NCI-H82 treated with DMSO at 0.1 percent for 48 hours (cell line): ENCODE measurements around the gene PARP8.

Experiments used
- DNase-seq: peaks from one replicate; lab custom pipeline; 2025; ENCODE audit not compliant: unreplicated experiment; lab: John Stamatoyannopoulos, UW

The PARP8 gene

DNA sequence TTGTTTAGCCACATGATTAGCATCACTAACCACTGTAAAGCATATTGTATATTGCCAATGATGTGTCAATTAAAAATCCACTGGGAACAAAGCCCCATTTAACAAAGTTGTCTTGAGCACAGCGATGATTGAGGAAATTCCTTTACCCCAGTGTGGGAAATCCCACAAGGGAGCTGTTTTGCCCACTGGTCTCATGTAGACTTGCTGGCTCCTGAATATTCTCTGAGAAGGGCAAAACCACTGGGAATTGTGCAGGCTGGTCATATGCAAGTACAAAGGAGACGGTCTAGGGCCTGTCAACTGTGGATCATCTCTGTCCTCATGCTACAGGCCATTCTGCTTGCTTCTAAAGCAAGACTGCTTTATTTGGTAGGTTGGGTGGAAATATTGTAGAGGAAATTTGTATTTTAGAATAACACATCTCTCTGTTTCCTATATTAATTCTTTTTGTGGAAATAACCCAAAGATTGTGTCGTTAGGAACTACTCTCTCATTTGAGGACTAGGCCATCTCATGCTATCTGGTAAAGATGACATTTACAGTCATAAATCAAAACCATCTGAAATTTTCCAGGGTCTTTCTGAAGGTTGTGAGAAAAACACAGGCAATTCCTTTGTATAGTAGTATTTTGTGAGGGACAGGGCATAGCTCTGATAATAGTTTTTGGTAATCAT, 60.2 kb downstream of the PARP8 start:
- DNase-seq = no peak

DNA sequence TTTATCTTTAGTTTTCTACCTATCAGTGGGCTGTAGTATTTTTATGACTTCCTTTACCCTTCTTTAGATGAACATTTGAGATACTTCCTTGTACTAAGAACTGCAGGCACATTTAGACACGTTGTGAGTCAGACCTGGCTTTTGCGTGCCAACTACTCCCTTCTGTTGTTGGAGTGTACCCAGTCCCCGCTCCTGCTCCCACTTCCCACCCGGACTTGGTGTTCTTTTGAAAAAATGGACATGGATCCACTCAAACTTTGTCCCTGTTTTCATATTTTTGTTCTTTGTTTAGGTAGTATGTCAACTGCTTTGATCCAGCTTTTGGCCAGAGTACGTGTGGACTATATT, 60.7 kb downstream of the PARP8 start:
- DNase-seq = no peak

DNA sequence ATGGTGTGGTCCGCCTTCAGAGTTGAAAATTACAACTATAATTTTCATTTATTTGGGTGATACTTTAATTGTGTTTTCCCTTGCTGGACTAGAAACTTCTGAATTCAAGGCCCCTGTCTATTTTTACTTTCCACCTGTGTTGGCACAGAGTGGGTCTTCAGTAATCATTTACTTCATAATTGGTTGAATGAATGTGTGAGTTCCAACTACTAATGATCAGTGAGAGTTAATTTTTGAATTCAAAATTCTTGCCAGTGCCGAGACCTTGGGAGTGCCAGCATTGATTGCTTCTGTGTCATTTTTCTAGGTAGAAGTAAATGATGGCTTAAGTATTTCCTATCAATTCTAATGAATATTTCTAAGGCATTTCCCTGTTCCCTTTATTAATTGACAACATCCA, 61.4 kb downstream of the PARP8 start:
- no peak for DNase-seq

DNA sequence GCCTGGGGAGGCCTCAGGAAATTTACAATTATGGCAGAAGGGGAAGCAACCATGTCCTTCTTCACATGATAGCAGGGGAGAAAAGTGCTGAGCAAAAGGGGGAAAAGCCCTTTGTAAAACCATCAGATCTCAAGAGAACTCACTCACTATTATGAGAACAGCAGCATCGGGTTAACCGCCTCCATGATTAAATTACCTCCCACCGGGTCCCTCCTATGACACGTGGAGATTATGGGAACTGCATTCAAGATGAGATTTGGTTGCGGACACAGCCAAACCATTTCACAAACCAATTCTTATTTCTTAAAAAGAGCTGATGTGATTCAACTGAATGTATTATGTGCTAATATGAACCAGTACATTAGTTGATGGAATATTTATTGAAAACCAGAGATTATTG, 63.9 kb downstream of the PARP8 start:
- DNase-seq = no peak

GRCh38 chr5:50730841-50731240, 64.4 kb downstream of the PARP8 start:
- no peak for DNase-seq

DNA sequence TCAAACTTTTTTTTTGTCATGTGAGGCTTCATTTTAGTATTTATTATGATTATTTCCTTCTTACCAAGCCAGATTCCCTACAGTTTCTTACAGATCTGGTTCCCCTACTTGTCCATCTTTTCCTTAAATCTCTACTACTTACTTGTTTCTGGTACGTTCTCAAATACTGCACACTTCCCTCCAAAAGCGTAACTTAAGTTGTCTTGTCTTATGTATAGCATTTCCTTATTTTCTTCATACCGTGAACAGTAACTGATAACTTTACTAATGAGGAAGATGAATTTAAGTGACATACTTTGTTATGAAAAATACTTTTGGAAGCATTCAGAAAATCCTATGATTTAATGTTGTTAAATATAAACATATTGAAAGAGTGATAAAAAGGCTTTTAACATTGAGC, 67.3 kb downstream of the PARP8 start:
- no peak for DNase-seq

- no peak for DNase-seq
Observed at GRCh38 chr5:50738864-50739263, 72.4 kb downstream of the PARP8 start.

DNA sequence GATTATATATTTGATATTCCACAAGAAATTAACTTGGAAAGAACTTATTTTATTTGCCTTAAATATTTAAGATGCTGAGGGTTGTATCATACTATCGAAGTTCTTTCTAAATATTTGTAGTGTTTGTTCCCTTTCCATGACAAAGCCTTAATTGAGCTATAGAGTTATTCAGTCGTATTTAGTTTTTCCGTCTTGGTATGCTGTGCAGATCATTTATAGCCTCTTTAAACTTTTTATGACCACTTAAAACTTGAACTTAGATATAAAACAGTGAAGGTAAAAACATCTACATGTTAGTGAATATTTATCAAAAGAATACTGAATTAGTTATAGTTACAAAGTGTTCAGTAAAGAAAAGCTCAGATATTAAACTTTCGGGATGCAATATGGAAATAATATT, 74.4 kb downstream of the PARP8 start:
- DNase-seq = no peak

DNA sequence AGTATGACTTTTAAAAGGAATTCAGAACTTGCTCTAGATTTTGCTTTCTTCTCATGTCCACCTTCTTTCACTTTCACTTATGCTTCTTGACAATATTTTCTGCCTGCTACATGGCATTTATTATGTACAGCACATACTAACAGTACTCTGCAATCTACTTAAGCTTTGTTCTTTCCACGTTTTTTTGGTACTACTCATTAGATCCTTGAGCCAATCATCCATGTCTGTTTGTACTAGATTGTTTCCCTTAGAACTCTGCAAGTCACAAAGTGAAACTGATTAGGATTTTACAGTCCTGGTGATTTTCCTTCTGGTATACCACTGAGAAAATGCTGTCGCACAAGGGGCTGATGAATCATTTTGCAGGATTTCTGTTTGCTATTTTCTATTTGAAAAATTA, 78.3 kb downstream of the PARP8 start:
- no peak for DNase-seq

DNA sequence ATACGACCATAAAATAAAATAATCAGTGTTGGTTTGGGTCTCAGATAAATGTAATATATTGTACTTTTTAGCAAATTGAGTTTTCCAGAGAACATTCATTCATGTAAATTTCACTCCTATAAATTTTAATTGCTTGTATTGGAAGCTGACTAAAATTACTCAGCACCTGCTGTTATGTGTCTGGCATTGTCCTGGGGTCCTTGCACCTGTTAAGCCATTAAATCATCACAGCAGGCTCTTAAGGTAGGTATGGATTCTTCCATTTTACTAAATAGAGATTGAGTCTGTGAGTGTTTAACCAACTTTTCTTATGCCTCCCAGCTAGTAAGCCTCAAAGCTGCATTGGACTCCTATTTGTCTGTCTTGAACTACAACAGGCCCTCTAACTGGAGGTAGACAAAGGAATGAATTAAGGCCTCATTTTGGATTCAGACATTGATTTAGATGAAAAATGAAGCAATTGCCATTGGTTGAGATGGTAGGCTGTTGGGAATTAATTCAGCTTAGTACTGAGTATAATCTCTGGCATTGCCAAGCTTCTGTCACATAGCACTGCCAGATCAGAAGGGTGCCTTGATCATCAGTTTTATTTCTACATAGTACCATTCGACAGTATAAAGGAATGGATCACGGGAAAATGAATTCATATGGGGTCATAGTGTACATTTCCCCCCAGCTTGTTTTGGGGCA, 78.9 kb downstream of the PARP8 start:
- DNase-seq = no peak

DNA sequence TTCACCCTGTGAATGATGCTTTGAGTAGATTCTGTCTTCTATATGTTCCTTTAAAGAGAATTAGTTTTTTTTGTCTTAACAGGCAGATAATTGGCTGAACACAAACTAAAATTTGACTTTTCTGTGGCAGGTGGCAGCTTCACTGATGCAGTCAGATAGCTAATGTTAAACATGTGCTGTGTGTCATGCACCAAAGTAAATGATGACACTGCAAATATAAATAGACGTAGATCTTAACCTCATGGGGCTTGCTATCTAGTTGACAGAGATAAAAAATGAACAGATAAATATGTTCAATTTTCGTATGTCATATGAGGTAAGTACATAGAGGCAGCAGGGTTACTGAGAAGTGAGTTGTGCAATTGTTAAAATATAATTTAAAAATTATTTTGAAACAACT, 82.7 kb downstream of the PARP8 start:
- no peak for DNase-seq

DNA sequence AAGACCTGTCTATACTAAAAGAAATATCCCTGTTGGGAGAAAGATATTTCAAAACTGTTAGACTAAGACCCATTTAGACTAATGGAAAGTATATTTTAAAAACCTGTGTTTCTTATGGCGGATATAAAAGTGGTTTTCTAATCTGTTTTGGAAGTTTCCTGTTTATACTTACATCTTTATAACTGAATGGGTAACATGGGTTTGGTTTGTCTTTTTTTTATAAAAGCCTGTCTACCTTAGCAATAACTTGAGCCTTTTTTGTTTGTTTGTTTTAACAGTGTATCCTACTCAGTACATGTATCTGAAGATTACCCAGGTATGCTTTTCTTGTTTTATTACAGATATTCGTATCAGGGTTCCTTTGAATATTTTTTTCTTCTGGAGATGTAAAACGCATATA, 83.4 kb downstream of the PARP8 start:
- no peak for DNase-seq

DNA sequence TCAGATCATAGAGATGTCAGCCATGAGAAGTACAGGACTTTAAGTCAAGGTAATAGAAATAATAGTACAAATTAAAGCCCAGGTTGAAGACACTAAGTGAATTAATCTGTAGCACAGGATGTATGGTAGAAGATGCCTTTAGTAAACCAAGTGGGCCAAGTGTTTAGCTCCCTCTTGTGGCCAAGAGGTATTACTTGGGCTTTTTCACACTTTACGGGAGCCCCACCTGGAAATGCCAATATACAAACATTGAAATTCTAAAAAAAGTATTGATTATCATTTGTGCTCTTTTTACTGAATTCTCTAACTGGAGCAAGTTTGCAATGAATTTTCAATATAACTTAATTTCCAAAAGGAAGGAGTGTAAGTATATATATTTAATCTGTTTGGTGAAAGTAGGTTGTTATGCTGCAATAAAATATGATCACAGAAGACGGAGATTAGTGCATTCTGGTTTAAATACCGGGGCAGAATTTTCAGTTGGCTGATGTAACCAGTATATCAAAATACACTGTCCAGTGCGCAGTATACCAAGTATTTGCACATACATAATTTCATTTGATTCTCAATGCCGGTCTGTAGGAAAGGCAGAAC, 84.7 kb downstream of the PARP8 start:
- DNase-seq = peak; percentile 2

DNA sequence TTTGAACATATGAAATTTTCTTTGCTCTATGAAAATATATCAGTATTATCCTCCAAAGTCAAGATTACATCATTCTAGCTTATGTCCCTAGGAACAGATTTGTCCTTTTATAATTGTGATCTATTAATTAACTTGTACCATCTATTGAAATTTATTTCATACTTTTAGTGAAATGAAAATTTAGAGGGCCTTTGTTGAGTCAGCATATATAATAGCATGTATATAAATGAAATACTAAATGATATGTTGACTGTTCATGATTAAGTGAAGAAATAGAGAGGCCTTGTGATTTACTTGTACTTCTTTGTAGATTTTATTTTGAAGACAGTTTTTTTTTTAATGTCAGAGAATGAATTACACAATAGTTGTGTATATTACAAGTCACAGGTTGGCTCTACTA, 86.4 kb downstream of the PARP8 start:
- DNase-seq = no peak

- no peak for DNase-seq
Observed at GRCh38 chr5:50759526-50760270, 93.3 kb downstream of the PARP8 start.

- no peak for DNase-seq
Observed at GRCh38 chr5:50763351-50763750, 96.9 kb downstream of the PARP8 start.

GRCh38 chr5:50763846-50764245, 97.4 kb downstream of the PARP8 start:
- no peak for DNase-seq

GRCh38 chr5:50766042-50766441, 99.6 kb downstream of the PARP8 start:
- DNase-seq = no peak

DNA sequence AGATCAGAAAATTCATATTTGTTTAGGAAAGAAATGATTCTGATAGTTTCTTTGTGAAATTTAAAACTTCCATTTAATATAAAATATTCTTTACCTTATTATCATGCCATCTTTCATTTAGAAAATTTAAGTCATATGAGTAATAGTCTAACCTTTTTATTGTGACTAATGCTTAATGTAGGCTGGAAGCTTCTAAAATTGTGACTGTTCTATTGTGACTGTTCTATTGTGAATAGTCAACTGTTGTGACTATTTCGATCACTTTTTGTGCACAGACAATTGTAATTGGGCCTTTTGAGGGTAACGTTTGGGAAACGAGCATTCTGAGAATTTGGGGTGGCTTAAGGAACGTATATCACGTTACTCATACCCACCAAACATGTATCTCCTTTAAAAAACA, 100.0 kb downstream of the PARP8 start:
- DNase-seq = no peak

DNA sequence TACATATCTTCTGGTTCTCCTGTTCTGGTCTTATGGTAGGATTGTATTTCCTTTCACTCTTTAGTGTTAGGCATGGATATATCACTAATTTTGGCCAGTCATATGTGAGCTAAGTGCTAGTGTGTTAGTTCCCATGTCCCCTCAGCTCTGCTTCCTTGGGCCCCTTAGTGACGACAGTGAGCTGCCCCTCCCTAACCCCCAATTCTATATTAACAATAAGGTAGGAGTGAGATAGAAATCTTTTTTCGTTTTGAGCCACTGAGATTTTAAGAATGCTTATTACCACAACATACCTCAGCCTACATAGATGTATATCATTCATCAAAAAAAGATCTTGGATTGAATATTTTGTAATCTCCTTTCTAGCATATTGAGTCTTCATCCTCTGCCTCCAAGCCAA, 100.5 kb downstream of the PARP8 start:
- DNase-seq = no peak

GRCh38 chr5:50767588-50767987, 101.2 kb downstream of the PARP8 start:
- DNase-seq = no peak

DNA sequence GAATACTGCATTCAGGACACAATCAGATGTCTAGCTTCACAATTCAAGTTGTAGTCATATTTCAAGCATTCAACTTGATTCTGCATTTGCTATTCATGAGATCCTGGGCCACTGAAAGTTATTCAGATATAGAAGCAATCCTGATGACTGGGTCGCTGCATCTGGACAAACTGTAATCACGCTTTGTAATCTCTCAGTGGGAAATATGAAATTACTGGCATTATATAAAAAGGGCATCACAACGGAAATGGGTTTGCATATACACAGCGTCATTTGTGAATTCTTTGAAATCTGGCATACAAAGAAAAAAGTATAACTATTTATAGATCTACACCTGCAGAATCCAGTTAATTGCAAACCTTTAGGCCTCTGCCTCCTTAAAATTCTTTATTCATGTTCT, 102.2 kb downstream of the PARP8 start:
- no peak for DNase-seq
